ENCODE measurements around the gene DIPK1A. TPM values are rescaled to one million over a fixed set of nuclear protein-coding genes. Genes with fewer than 3 reads are reported as not detected.

Gene DIPK1A
- total and polyA plus RNA-seq, 2 donors (not counting 1 experiment from before 2014, with no cell fraction given): 19.7 to 85.7 TPM

- Histone ChIP-seq H2AFZ (ENCODE audit: low read length) (peak overlapping the region; percentile 70), H3K36me3 (ENCODE audit: control insufficient read depth, insufficient read depth, low read length) (no peaks in the 10 kb centered on the region), H3K4me2 (ENCODE audit: extremely low read depth, insufficient read depth, low read length) (peak overlapping the region; percentile 70), H3K4me1 (ENCODE audit: control insufficient read depth, extremely low read depth, insufficient read depth, low read length) (peaks cover 12% of the 10 kb centered on the region), H3K79me2 (ENCODE audit: control insufficient read depth, insufficient read depth, low read length) (no peaks in the 10 kb centered on the region), H3K27me3 (ENCODE audit: control insufficient read depth, insufficient read depth, low read length) (no peaks in the 10 kb centered on the region), H3K9me3 (ENCODE audit: control insufficient read depth, insufficient read depth, low read depth, low read length) (no peaks in the 10 kb centered on the region), H3K4me3 (replicated peaks in 1 of 4; ENCODE audit: control extremely low read depth in 1 of 4, insufficient read depth in 1 of 4, low read depth in 3 of 4, low read length in 4 of 4) (no peak overlapping the region), H3K9ac (ENCODE audit: insufficient read depth, low read length) (no peak overlapping the region), H3K27ac (ENCODE audit: insufficient read depth, low read length) (peak overlapping the region; percentile 77), H4K20me1 (ENCODE audit: control insufficient read depth, extremely low read depth, insufficient read depth, low read length) (no peaks in the 10 kb centered on the region)
- peak; percentile 79 to 83 for DNase-seq (ENCODE audit: low read depth in 2 of 2)
- no peak for TF ChIP-seq CTCF (conservative IDR thresholded peaks at IDR 0.05 in 1 of 2, IDR thresholded peaks at IDR 0.05 in 1 of 2; ENCODE audit: low read depth in 1 of 2, low read length in 2 of 2)
- no peak for TF ChIP-seq EZH2 (IDR thresholded peaks at IDR 0.05; ENCODE audit: low read length, missing control alignments)
Observed at GRCh38 chr1:92951141-92951582, 10.1 kb downstream of the DIPK1A start.

DNA sequence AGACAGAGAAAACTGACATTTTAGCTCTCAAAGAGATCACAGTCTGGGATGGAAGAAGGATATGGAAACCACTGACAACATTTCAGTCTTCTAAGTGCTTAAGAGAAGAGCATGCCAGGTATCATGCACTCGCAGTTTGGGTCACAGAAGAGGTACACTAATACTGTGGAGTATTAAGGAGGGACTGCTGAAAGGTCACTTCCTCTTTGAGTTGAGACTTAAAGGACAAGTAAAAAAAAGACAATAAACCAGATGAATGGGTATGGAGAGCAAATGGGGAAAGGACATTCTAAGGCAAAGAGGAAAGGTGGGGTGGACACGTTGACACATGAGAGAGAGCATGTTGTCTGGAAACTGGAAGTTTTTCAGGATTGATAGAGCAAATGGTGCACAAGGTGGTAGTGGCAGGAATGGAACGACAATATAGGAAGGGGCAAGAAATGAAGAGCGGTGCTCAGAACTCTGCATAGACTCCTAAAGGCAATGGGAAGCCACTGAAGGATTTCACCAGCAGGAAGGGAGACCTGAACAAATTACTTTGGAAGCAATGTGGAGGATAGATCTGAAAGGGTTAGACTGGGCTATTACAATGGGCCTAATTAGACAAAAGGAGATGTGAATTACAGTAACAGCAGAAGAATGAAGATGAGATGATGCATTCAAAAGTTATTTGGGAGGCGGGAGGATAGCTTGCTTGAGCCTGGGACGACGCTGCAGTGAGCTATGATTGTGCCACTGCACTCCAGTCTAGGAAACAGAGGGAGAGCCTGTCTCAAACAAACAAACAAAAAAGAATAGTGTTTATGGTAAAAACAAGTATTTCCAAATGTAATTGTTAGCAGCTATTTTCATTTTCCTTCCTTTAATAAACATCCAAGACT lies 11.1 kb downstream of the DIPK1A start:
- H3K27ac ChIP-seq (ENCODE audit: insufficient read depth, low read length): no peak overlapping the region
- H3K4me1 ChIP-seq (ENCODE audit: control insufficient read depth, extremely low read depth, insufficient read depth, low read length): peaks cover 12% of the 10 kb centered on the region
- no peak overlapping the region for H2AFZ ChIP-seq (ENCODE audit: low read length)
- no peaks in the 10 kb centered on the region for H4K20me1 ChIP-seq (ENCODE audit: control insufficient read depth, extremely low read depth, insufficient read depth, low read length)
- TF ChIP-seq EZH2 (IDR thresholded peaks at IDR 0.05; ENCODE audit: low read length, missing control alignments) (no peak), CTCF (conservative IDR thresholded peaks at IDR 0.05 in 1 of 2, IDR thresholded peaks at IDR 0.05 in 1 of 2; ENCODE audit: low read depth in 1 of 2, low read length in 2 of 2) (no peak)
- no peaks in the 10 kb centered on the region for H3K36me3 ChIP-seq (ENCODE audit: control insufficient read depth, insufficient read depth, low read length)
- H3K27me3 ChIP-seq (ENCODE audit: control insufficient read depth, insufficient read depth, low read length): no peaks in the 10 kb centered on the region
- no peak overlapping the region for H3K4me3 ChIP-seq (replicated peaks in 1 of 4; ENCODE audit: control extremely low read depth in 1 of 4, insufficient read depth in 1 of 4, low read depth in 3 of 4, low read length in 4 of 4)
- DNase-seq (ENCODE audit: low read depth in 2 of 2): peak; percentile 49 to 91
- no peaks in the 10 kb centered on the region for H3K79me2 ChIP-seq (ENCODE audit: control insufficient read depth, insufficient read depth, low read length)
- no peaks in the 10 kb centered on the region for H3K9me3 ChIP-seq (ENCODE audit: control insufficient read depth, insufficient read depth, low read depth, low read length)
- no peak overlapping the region for H3K9ac ChIP-seq (ENCODE audit: insufficient read depth, low read length)
- peak overlapping the region; percentile 7 for H3K4me2 ChIP-seq (ENCODE audit: extremely low read depth, insufficient read depth, low read length)

DNA sequence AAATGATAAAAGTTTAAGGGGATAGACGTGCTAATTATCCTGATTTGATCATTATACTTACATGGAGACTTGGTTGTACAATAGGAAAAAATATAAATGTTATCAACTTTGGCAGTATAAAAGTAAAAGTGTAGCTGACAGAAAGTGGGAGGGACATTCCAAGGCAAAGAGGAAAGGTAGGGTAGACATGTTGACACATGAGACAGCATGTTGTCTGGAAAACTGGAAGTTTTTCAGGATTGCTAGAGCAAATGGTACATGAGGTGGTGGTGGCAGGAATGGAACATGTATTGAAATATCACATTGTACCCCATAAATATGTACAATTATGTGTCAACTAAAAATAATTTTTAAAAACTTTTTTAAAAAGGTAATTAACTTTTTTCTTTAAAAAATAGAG lies 13.2 kb downstream of the DIPK1A start:
- H3K4me1 ChIP-seq (ENCODE audit: control insufficient read depth, extremely low read depth, insufficient read depth, low read length): peaks cover 12% of the 10 kb centered on the region
- H3K79me2 ChIP-seq (ENCODE audit: control insufficient read depth, insufficient read depth, low read length): no peaks in the 10 kb centered on the region
- H3K27ac ChIP-seq (ENCODE audit: insufficient read depth, low read length): no peak overlapping the region
- no peak overlapping the region for H3K4me3 ChIP-seq (replicated peaks in 1 of 4; ENCODE audit: control extremely low read depth in 1 of 4, insufficient read depth in 1 of 4, low read depth in 3 of 4, low read length in 4 of 4)
- H3K36me3 ChIP-seq (ENCODE audit: control insufficient read depth, insufficient read depth, low read length): no peaks in the 10 kb centered on the region
- H3K4me2 ChIP-seq (ENCODE audit: extremely low read depth, insufficient read depth, low read length): no peak overlapping the region
- DNase-seq (ENCODE audit: low read depth in 2 of 2): no peak
- H3K9me3 ChIP-seq (ENCODE audit: control insufficient read depth, insufficient read depth, low read depth, low read length): no peaks in the 10 kb centered on the region
- no peaks in the 10 kb centered on the region for H3K27me3 ChIP-seq (ENCODE audit: control insufficient read depth, insufficient read depth, low read length)
- H3K9ac ChIP-seq (ENCODE audit: insufficient read depth, low read length): no peak overlapping the region
- no peak overlapping the region for H2AFZ ChIP-seq (ENCODE audit: low read length)
- TF ChIP-seq CTCF (conservative IDR thresholded peaks at IDR 0.05 in 1 of 2, IDR thresholded peaks at IDR 0.05 in 1 of 2; ENCODE audit: low read depth in 1 of 2, low read length in 2 of 2) (no peak), EZH2 (IDR thresholded peaks at IDR 0.05; ENCODE audit: low read length, missing control alignments) (no peak)
- H4K20me1 ChIP-seq (ENCODE audit: control insufficient read depth, extremely low read depth, insufficient read depth, low read length): no peaks in the 10 kb centered on the region

Measured in fibroblast of lung (primary cell).